HG03045 (cell line): ENCODE results near the gene CLDN9.

ENCODE experiments used
- ATAC-seq: cut with Tn5 transposase; IDR thresholded peaks from one replicate; pipeline ENCODE4 v1.9.1; 2021; ENCODE audit warnings: mild to moderate bottlenecking, moderate library complexity; ENCODE audit not compliant: unreplicated experiment

The CLDN9 gene

GRCh38 chr16:3017794-3018506, 5.2 kb downstream of the CLDN9 start, which contains the start of gene CLDN6:
CLDN6 (minus strand) TSS chr16:3018183; CDS start chr16:3016021, 2,162 bp downstream.
- ATAC-seq, result no peak

- ATAC-seq, result no peak
These were observed 7.0 kb downstream of the CLDN9 start for GRCh38 chr16:3019594-3020246.

- no peak for ATAC-seq
These were observed 7.5 kb downstream of the CLDN9 start, which contains the start of gene TNFRSF12A for GRCh38 chr16:3020247-3020603. TNFRSF12A (plus strand) TSS chr16:3020368; CDS start chr16:3020398, 30 bp downstream.

GRCh38 chr16:3020604-3021448, 8.1 kb downstream of the CLDN9 start:
- ATAC-seq, result no peak

GRCh38 chr16:3021449-3022207, 8.9 kb downstream of the CLDN9 start:
- ATAC-seq, result no peak

GRCh38 chr16:3022208-3022683, 9.5 kb downstream of the CLDN9 start:
- no peak for ATAC-seq

- no peak for ATAC-seq
These were observed 10.1 kb downstream of the CLDN9 start for GRCh38 chr16:3022684-3023414.

GRCh38 chr16:3023415-3023668, 10.6 kb downstream of the CLDN9 start:
- no peak for ATAC-seq

GRCh38 chr16:3023669-3024478, 11.2 kb downstream of the CLDN9 start, which contains the start of the genes HCFC1R1 and THOC6:
HCFC1R1 (minus strand) TSS chr16:3023942; CDS start chr16:3023941, 1 bp downstream.
THOC6 (plus strand) TSS chr16:3024035; CDS start chr16:3024327, 292 bp downstream.
- ATAC-seq, result peak; percentile 67

GRCh38 chr16:3025032-3026002, 12.6 kb downstream of the CLDN9 start:
- ATAC-seq, result no peak

- ATAC-seq, result no peak
These were observed 13.3 kb downstream of the CLDN9 start for GRCh38 chr16:3026003-3026378.

GRCh38 chr16:3026609-3027488, 14.1 kb downstream of the CLDN9 start:
- no peak for ATAC-seq

GRCh38 chr16:3027489-3027795, 14.7 kb downstream of the CLDN9 start:
- ATAC-seq, result no peak

GRCh38 chr16:3027983-3028715, 15.4 kb downstream of the CLDN9 start:
- no peak for ATAC-seq

- no peak for ATAC-seq
These were observed 16.1 kb downstream of the CLDN9 start for GRCh38 chr16:3028716-3029319.
